GM19351 (cell line): ENCODE results near the gene DEPDC5.
"Not testable (repeated sequence)": the region's sequence is repeated elsewhere in the genome, so short reads cannot be mapped to it uniquely, and the experiment has no call there.

Experiments used
- ATAC-seq: cut with Tn5 transposase; IDR thresholded peaks from one replicate; pipeline ENCODE4 v1.9.1; 2021; ENCODE audit warnings: mild to moderate bottlenecking, moderate library complexity; ENCODE audit not compliant: unreplicated experiment

The DEPDC5 gene

DNA sequence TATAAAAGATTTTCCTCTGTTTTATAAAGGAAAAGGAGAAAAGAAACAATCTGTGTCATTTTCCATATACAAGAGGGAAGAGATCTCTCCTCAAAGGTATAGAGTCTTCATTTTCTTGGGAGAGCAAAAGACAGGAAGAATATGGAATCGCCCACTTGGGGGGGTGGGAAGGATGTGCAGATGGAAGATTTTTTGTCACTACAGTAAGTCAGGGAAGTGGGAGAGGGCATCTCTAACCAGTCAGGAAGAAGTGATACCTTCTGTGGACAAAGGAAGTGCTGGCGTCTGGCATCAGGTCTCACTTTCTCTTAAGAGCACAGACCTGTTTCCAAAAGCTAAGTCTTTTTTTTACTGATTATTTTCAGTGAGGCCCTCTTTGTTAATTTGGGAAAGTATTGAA lies 5.3 kb upstream of the DEPDC5 start:
- ATAC-seq = no peak

DNA sequence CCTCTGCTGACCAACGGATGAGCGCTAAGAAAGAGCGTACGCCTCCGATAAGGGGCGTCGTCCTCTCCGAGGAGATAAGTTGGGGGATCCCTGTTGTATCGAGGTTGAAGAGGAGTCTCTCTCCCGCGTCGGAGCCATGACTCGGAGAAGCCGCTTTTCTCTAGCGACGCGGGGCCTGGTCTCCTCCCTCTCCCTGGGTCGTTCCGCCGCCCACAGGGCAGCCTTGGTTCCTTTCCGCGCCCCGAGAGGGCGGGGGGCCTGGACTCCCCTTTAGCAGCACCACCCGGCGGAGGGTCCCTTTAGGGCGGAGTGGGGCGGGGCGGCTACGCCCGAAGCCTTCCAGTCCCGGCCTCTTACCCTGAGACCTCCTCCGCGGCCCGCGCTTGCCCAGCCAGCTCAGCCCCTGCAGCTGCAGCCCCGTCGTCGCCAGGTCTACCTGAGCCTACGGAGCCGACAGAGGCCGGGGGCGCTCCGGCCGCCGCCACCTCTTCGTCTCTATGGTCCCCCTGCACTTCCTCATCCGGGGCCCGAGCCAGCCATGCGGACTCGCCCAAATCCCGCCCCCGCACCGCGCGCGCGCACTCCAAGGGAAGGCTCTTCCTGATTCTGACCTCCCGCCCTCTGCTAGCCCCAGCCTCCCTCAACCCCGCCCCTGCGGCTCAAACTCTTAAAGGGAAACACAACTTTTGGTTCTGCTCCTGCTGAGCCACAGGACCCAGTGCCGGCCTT lies 4.0 kb upstream of the DEPDC5 start, which contains the start of gene PRR14L:
TSS of gene PRR14L (minus strand) at position 497 of the 729 bp plus-strand sequence. CDS start 11,272 bp downstream, outside the sequence.
- peak; percentile 58 for ATAC-seq

DNA sequence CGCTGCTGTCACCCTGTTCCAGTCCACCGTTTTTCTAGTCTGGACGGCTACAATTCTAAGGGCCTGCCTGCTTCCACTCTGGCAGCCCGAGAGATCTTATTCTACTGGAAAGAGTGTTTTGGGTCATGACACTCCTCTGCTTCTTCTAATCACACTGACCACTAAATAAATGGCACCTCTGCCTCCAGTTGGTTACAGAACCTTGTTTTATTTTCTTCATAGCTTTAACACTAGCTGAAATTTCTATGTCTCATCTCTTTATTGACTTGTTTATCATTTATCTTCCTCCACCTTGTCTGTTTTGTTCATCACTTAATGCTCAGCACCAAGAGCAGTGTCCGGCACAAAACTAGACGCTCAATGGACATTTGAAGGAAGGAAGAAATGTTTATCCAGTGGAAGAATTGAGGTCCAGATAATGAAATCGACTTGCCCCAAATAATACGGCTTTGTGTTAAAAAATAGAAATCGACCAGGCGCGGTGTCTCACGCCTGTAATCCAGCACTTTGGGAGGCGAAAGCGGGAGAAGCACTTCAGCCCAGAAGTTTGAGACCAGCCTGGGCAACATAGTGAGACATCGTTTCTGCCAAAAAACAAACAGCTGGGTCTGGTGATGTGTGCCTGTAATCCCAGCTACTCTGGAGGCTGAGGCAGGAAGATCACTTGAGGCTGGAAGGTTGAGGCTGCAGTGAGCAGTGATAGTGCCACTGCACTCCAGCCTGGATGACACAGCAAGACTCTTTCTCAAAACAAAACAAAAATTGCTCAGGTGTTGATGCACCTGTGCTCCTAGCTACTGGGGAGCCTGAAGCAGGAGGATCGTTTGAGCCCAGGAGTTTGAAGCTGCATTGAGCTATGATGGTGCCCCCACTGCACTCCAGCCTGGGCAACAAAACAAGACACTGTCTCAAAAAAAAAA lies 3.2 kb upstream of the DEPDC5 start:
- no peak for ATAC-seq

DNA sequence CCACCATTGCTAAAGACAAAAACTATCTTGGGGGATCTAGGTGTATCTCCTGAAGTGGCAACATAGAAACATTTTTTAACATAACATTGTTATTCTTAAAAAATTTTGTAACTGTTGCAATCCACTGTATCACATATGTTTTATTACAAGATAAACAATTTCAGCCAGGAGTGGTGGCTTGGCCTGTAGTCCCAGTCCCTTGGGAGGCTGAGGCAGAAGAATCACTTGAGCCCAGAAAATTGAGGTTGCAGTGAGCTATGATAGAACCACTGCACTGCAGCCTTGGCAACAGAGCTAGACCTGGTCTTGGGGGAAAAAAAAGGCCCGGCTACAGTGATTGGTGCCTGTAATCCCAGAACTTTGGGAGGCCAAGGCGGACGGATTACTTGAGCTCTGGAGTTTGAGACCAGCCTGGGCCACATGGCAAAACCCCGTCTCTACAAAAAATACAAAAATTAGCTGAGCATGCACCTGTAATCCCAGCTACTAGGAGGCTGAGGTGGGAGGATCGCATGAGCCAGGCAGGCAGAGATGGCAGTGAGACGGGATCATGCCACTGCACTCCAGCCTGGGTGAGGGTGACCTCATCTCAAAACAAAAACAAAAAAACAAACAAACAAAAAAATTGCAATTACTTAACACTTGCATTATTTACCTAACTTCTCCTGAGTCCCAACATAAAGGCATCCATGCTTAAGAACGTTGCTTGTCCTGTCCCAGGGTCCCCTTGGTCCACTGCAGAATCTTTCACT lies 1.5 kb upstream of the DEPDC5 start:
- no peak for ATAC-seq

DNA sequence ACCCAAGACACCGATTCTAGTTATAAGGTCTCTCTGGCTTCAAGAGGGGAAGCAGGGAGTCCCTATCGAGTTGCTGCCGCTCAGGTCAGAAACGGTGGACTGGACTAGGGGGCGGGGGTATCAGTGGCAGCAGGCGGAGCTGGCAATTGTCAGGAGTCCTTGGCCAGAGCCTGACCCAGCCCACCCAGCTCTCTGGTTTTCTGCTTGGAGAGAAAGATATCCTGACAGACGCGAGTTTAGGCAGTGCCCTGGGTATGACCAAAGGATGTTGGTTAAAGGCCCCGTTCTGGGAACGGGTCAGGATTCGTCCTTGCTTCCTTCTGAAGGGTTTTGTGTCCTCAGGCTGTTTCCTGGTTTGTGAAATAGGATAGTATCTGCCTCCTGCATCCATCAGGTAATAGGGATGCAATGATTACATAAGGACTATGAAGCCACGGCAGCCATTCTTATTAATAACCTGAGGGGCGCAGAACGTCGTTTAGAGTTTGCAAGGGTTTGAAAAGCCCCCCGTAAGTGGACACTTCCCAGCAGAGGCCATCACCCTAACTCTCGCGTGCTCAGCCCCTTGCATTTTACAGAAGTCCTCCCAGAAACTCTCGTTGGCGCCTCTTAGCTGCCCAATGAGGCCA lies 700 bp upstream of the DEPDC5 start:
- ATAC-seq = peak; percentile 16

DNA sequence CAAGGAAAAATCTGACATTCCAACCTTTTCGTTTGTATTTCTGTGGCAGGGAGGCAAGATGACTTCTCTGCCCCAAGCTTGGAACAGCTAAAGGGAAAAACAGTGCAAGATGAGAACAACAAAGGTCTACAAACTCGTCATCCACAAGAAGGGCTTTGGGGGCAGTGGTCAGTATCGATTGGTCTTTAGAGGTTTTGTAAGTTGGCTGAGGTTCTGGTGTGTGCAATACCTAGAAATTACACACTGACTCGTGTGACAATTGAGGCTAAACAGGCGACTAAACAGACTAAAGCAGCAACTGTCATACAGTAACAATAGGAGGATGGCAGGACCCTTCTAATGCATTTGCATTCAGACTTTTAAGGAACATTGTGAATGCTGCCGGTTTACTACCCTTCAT lies 994 bp downstream of the DEPDC5 start:
- ATAC-seq = no peak

DNA sequence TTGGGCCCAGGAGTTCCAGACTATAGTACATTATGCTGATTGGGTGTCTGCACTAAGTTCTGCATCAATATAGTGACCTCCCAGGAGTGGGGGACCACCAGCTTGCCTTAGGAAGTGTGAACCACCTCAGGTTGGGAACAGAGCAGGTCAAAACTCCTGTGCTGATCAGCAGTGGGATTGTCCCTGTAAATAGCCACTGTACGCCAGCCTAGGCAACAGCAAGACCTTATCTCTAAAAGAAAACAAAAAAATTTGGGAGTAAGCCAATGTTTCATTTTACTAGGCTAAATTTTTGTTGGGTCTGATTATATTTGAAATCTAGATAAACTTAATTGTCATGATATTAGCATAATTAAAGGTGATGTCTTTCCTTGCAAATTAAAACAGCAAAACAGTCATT lies 3.4 kb downstream of the DEPDC5 start:
- ATAC-seq = no peak

DNA sequence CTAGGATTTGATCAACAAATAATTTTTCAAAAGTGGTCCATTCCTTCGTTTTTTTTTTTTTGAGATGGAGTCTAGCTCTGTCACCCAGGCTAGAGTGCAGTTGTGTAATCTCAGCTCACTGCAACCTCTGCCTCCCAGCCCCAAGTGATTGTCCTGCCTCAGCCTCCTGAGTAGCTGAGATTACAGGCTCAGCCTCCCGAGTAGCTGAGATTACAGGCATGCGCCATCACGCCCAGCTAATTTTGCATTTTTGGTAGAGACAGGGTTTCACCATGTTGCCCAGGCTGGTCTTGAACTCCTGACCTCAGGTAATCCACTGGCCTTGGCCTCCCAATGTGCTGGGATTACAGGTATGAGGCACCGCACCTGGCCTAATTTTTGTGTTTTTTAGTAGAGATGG lies 5.0 kb downstream of the DEPDC5 start:
- not testable (repeated sequence) for ATAC-seq

DNA sequence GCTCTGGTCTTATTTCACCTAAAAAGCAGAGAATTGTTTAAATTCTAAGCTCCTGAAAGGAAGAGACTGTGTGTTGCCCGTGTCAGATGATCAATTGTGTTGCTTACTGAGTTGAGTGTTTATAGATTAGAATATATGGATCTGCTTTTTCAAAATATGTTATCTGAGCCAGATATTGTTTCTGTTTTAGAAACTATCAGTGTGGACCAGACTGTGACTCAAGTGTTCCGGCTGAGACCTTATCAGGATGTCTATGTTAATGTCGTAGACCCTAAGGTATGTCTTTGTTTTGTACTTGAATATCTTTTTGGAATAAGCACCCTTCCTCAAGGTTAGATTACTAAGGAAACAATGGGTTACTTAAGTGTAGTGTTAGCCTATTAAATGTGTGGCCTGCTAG lies 11.0 kb downstream of the DEPDC5 start:
- ATAC-seq = no peak

DNA sequence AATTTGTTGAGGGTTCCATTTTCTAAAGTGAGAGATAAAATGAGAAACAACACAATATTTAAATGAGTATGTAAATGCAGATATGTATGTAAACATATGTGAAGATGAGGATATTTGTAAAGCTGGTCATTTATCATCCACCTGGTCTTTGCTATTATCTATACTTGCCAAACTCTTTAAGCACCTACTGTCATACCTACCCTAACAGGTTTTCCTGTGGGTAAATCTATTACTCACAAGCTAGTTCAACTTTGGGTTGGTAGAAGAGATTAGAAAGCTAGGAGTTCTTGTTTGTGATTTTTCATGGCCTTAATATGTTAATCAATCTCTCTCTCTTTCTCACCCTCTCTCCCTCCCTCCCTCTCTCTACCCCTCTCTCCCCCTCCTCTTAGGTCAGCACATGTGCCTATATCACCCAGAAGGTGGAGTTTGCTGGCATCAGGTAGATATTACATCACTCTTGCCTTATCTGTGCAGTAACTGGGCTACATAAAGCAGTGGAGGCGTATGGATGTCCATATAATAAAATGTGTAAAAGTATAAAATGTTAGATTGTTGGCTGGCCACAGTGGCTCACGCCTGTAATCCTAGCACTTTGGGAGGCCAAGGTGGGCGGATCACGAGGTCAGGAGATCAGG lies 14.7 kb downstream of the DEPDC5 start:
- ATAC-seq = no peak

DNA sequence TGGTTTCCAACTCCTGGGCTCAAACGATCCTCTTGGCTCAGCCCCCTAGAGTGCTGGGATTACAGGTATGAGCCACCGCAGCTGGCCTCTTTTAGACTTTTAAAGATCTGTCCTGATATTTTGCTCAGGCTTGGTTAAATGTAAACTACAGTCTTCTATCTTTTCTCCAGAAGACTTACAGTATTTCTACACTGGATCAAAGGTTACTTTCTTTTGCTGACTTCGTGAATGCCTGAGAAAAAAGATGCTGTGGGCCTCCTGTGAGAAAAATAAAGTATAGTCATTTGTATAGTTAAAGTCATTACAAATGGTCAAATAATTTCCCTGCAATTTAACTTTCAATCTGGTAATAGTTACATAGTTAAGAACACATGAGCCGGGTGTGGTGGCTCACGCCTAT lies 19.6 kb downstream of the DEPDC5 start:
- ATAC-seq = no peak

DNA sequence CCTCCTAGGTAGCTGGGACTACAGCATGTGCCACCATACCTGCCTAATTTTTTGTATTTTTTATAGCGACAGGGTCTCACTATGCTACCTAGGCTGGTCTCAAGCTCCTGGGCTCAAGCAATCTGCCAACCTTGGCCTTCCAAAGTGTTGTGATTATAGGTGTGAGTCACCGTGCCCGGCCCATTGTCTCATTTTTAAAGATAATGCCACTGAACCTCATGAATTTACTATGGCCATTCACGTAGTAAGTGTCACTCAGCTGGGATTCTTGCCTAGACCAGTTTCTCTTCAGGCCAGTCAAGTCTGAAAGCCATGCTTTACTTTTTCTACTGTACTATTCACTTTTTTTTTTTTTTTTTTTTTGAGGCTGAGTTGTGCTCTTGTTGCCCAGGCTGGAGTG lies 22.4 kb downstream of the DEPDC5 start:
- ATAC-seq = no peak

DNA sequence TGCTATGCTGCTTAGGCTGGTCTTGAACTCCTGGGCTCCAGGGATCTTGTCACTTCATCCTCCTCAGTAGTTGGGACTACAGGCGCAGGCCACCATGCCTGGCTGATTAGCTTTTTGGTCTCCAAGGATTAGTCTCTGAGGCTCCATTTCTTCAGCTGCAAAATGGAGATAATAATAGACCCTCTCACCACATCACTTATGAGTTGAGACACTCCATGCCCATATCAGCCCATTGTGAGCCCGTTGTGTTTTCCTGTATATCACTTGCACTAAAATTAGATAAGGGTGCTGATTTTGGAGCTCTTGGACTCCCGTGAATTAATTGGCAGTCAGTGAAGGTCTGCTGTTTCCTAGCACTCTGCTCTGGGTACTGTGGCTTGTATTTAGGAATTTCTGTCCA lies 36.0 kb downstream of the DEPDC5 start:
- ATAC-seq = no peak

DNA sequence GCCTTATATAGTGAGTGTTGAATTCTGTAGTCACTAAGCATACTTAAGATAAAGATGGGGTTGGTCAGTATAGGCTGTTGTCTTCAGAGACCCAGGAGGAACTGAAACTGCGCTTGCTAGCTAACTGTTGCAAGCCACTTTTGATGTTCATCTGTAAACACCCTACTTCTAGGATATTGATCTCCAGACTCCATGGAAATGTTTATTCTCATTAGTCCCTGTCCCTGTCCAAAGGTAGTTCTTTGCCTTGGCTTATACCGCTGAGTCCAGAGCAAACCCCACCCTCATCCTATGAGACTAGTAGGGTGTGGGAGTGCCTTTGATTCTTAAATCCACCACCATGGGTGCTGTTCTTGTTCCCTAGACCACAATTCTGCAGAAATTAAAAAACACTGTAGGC lies 36.4 kb downstream of the DEPDC5 start:
- no peak for ATAC-seq

DNA sequence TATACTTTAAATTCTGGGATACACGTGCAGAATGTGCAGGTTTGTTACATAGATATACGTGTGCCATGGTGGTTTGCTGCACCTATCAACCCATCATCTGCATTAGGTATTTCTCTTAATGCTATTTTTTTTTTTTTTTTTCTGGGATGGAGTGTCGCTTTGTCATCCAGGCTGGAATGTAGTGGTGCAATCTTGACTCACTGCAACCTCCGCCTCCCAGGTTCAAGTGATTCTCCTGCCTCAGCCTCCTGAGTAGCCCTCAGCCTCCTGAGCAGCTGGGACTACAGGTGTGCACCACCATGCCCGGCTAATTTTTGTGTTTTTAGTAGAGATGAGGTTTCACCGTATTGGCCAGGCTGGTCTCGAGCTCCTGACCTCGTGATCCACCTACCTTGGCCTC lies 45.5 kb downstream of the DEPDC5 start:
- ATAC-seq = not testable (repeated sequence)

DNA sequence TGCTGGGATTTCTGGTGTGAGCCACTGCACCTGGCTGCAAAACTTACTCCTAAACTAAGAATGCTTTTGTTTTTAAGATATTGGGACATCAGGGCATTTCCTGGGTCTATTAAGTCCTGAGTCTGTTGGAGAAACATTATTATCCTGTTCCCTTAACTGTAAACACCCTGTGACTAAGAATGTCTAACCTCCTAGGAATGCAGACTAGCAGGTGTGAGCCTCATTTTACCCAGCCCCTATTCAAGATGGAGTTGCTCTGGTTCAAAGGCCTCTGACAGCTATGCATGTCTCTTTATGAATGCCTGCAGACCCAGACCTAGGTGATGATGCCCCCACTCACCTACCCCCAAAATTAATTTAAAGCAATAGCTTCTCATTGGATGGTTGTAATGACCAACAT lies 46.2 kb downstream of the DEPDC5 start:
- no peak for ATAC-seq

DNA sequence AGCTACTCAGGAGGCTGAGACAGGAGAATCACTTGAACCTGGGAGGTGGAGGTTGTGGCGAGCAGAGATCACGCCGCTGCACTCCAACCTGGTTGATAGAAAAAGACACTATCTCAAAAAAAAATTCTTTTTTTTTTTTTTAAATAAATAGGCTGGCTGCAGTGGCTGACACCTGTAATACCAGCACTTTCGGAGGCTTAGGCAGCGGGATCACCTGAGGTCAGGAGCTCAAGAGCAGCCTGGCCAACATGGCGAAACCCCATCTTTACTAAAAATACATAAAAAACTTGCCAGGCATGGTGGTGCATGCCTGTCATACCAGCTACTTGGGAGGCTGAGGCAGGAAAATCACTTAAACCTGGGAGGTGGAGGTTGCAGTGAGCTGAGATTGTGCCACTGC lies 47.0 kb downstream of the DEPDC5 start:
- not testable (repeated sequence) for ATAC-seq

DNA sequence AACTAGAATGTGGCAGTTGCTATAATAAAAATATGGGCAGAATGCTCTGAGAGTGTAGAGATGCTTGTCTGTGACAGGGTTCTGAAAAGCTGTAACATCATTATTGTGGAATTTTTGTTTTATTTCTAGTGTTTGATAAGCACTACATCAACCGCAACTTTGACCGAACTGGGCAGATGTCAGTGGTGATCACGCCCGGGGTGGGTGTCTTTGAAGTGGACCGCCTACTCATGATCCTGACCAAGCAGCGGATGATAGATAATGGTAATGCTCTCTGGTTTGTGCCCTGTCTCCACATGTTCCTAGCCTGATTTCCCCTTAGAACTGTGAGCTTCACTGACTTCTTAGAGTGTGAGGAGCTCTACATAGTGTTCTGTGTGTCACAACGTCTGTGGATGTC lies 48.8 kb downstream of the DEPDC5 start:
- ATAC-seq = no peak

DNA sequence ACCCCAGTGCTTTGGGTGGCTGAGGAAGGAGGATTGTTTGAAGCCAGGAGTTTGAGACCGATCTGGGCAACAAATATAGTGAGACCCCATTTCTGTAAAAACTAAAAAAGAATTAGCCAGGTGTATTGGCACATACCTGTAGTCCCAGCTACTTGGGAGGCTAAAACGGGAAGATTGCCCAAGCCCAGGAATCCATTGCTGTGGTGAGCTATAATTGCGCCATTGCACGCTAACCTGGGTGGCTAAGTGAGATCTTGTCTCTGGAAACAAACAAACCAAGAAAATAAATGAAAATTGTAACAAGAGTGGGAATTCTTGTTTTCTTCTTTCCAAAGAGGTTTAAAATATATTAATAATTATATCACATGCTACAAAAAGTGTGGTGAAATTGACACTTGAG lies 52.9 kb downstream of the DEPDC5 start:
- no peak for ATAC-seq

DNA sequence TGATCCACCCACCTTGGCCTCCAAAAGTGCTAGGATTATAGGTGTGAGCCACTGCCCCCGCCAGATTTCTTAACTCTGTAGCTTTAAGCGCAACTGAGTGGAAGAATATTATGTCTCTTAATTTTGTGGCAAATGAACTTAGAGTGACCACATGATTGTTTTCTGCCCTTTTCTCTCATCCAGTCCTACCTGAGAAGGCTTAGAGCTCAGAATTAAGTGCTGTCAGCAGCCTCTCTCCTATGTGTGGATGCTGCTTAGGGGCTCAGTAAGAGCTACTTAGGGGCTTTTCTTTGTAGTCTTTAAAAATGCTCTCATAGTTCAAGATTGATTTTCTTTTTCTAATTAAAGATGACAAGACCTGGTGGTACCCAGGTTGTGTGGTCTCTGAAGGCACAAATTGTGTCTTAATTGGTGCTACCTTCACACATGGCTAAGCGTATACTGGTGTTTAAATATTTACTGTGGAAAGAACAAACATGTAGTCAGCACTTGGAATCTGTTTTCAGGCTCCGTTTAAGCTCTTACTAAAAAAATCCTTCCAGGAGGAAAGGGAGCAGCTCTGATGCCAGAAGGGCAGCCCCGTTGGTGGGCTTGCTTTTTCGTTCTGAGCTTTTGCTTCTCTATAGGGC lies 59.3 kb downstream of the DEPDC5 start:
- ATAC-seq = no peak
